CD4-positive, alpha-beta memory T cell (primary cell): Measurements from ENCODE around the gene CHAC1. TPM values are rescaled to one million over a fixed set of nuclear protein-coding genes. Genes with fewer than 3 reads are reported as not detected.
A peak's percentile ranks its signal among the peaks of the same experiment; 100 is the strongest.

ENCODE experiments used
- CTCF ChIA-PET: fragments of 350-600 bp; sonication (Branson Sonifier 250); formaldehyde crosslinking; loops from one replicate; lab custom pipeline; 2021; ENCODE audit warnings: inconsistent platforms; ENCODE audit not compliant: partially characterized antibody; lab: Charles Lee
- POLR2A ChIA-PET: fragments of 350-600 bp; sonication (Branson Sonifier 250); formaldehyde crosslinking; loops from one replicate; lab custom pipeline; 2021; ENCODE audit not compliant: partially characterized antibody; lab: Charles Lee
- DNase-seq, 5 donors: peaks; one replicate each; pipeline versions ENCODE4 v3.0.0 to v3.0.0-alpha.2; 2020 to 2022; ENCODE audit warnings: mixed read lengths in 1 of 5
- H3K27ac ChIP-seq: one replicate; pipeline ENCODE4 v1.7.0; 2013; ENCODE audit warnings: low read depth, low read length
- H3K27me3 ChIP-seq: 2 replicates; pipeline ENCODE4 v1.7.0; 2013; ENCODE audit warnings: mild to moderate bottlenecking, low read length, moderate library complexity; ENCODE audit not compliant: insufficient read depth
- H3K36me3 ChIP-seq: 2 replicates; pipeline ENCODE4 v1.7.0; 2013; ENCODE audit warnings: mild to moderate bottlenecking, low read length, moderate library complexity; ENCODE audit not compliant: insufficient read depth
- H3K4me1 ChIP-seq: 2 replicates; pipeline ENCODE4 v1.7.0; 2013; ENCODE audit warnings: mild to moderate bottlenecking, low read length, moderate library complexity; ENCODE audit not compliant: insufficient read depth
- H3K4me3 ChIP-seq, 2 donors: one replicate each; pipeline ENCODE4 v1.7.0; 2013; ENCODE audit warnings: low read length in 2 of 2, mild to moderate bottlenecking in 1 of 2
- H3K9me3 ChIP-seq, 2 donors: one replicate each; pipeline ENCODE4 v1.7.0; 2013; ENCODE audit warnings: low read length in 2 of 2, control low read depth in 1 of 2; ENCODE audit not compliant: control insufficient read depth in 1 of 2
- H3K27ac Mint-ChIP-seq, 7 donors: one replicate each; pipeline ENCODE4 v1.8.0; 2020 to 2021; ENCODE audit warnings: mixed read lengths in 7 of 7, mild to moderate bottlenecking in 6 of 7, inconsistent platforms in 3 of 7, moderate library complexity in 3 of 7
- H3K27me3 Mint-ChIP-seq, 2 donors: one replicate each; pipeline ENCODE4 v1.8.0; 2020 to 2021; ENCODE audit warnings: mixed read lengths in 2 of 2
- H3K36me3 Mint-ChIP-seq, 2 donors: one replicate each; pipeline ENCODE4 v1.8.0; 2020 to 2021; ENCODE audit warnings: mixed read lengths in 2 of 2, inconsistent platforms in 1 of 2, mild to moderate bottlenecking in 1 of 2
- H3K4me1 Mint-ChIP-seq, 4 donors: one replicate each; pipeline ENCODE4 v1.8.0; 2020 to 2021; ENCODE audit warnings: mixed read lengths in 4 of 4, mild to moderate bottlenecking in 1 of 4
- H3K4me3 Mint-ChIP-seq, 8 donors: one replicate each; pipeline ENCODE4 v1.8.0; 2020 to 2021; ENCODE audit warnings: mixed read lengths in 8 of 8, mild to moderate bottlenecking in 7 of 8, moderate library complexity in 6 of 8, inconsistent platforms in 3 of 8
- H3K9me3 Mint-ChIP-seq, 8 donors: one replicate each; pipeline ENCODE4 v1.8.0; 2020 to 2021; ENCODE audit warnings: mixed read lengths in 8 of 8, mild to moderate bottlenecking in 5 of 8, inconsistent platforms in 3 of 8, moderate library complexity in 1 of 8
- intact Hi-C: fragments of 100-400 bp; cut with micrococcal nuclease; formaldehyde crosslinking; loops from one replicate; pipeline ENCODE4 v1.15.1; 2023
- polyA plus RNA-seq, 2 donors: library from polyadenylated mRNA; unstranded; fragments of 300-500 nt; fragmentation: Illumina TruSeq; gene quantifications; one replicate each; pipeline ENCODE4 v1.2.3, GENCODE V29; 2021
- total RNA-seq, 2 experiments: library from RNA; stranded (reverse); gene quantifications; one replicate each; pipeline ENCODE4 v1.2.3, GENCODE V29; 2021

The CHAC1 gene
- total and polyA plus RNA-seq, 4 experiments from 2014 or later = 0.24 to 1.2 (median 0.80) TPM

DNA sequence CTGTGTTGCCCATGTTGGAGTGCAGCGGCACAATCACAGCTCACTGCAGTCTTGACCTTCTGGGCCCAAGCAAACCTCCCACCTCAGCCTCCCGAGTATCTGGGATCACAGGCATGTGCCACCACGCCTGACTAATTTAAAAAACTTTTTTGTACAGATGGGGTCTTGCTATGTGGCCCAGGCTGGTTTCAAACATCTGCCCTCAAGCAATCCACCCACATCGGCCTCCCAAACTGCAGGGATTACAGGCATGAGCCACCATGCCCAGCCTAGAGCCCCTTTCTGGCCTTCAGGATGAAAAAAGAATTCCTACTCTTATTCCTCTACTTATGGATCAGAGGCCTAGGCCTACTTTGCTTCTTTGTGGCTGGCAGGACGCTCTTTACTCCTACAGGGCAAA, 39.6 kb downstream of the CHAC1 start:
- H3K36me3 ChIP-seq = peaks cover 24% of the 10 kb centered on the region
- Mint-ChIP-seq H3K36me3 (peaks cover 48 to 61% of the 10 kb centered on the region in 2 donors), H3K27ac (peak overlapping the region in 1 of 7 donors; percentile 78), H3K27me3 (no peaks in the 10 kb centered on the region), H3K4me3 (no peak overlapping the region), H3K4me1 (no peaks in the 10 kb centered on the region), H3K9me3 (peaks cover 0 to 4% (median 0%) of the 10 kb centered on the region in 8 donors)
- CTCF ChIA-PET = interaction anchor here (1.4 kb wide), 1 partner anchor 51 kb away, joined by 4 read pairs; no protein-coding TSS in a partner anchor
- H3K4me3 ChIP-seq = no peak overlapping the region
- DNase-seq = no peak
- intact Hi-C loops = no loop called here
- H3K9me3 ChIP-seq = no peaks in the 10 kb centered on the region
- no peaks in the 10 kb centered on the region for H3K27me3 ChIP-seq
- no peak overlapping the region for H3K27ac ChIP-seq
- no peaks in the 10 kb centered on the region for H3K4me1 ChIP-seq
- POLR2A ChIA-PET = no interaction called here

DNA sequence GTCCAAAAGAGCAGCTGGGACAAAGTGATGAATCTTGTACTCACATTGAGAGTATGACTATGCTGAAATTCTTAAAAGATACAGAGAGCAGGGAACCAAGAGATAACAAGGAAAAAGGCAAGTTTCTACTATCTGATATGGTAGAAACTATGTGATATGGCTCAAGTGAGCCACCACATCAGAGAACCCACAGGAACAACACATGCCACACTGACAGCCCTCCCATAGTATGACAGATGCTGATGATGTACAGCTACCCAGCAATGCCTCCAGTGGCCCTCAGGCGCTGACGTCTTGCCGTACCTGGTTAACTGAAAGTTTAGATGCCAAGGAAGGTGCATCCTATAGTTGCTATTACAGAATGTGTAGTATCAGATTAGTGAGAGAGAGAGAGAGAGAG, 42.4 kb downstream of the CHAC1 start:
- Histone ChIP-seq H3K27me3 (no peaks in the 10 kb centered on the region), H3K9me3 (no peaks in the 10 kb centered on the region), H3K36me3 (peaks cover 27% of the 10 kb centered on the region), H3K27ac (no peak overlapping the region), H3K4me3 (no peak overlapping the region), H3K4me1 (no peaks in the 10 kb centered on the region)
- intact Hi-C loops = no loop called here
- Mint-ChIP-seq H3K9me3 (peaks cover 0 to 4% (median 0%) of the 10 kb centered on the region in 8 donors), H3K36me3 (peaks cover 36 to 50% of the 10 kb centered on the region in 2 donors), H3K27ac (peak overlapping the region in 4 of 7 donors; percentile 1 to 90 (median 54)), H3K4me1 (no peaks in the 10 kb centered on the region), H3K27me3 (no peaks in the 10 kb centered on the region), H3K4me3 (no peak overlapping the region)
- POLR2A ChIA-PET = no interaction called here
- DNase-seq = no peak
- CTCF ChIA-PET = no interaction called here

DNA sequence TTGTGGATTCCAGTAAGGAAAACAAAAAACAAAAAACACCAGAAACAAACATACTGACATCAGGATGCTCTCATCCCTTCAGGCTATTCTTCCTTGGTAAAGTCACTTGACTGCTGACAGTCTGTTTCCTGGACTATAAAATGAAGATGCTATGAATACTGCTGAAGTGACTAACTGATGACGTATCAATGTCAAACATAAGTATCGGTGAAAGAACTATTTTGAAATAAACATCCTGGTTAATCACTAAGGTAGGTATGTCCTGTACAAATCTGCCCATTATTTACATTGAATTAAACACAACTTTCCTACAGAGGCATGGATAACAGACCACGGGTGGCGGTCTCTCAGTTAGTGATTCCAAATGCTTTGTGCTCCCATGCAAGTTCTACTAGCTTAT, 45.9 kb downstream of the CHAC1 start:
- Histone ChIP-seq H3K9me3 (no peaks in the 10 kb centered on the region), H3K27ac (no peak overlapping the region), H3K4me1 (no peaks in the 10 kb centered on the region), H3K36me3 (peaks cover 34% of the 10 kb centered on the region), H3K4me3 (no peak overlapping the region), H3K27me3 (no peaks in the 10 kb centered on the region)
- no peak overlapping the region for H3K4me3 Mint-ChIP-seq
- DNase-seq = no peak
- H3K4me1 Mint-ChIP-seq = no peaks in the 10 kb centered on the region
- intact Hi-C loops = no loop called here
- peaks cover 31 to 49% of the 10 kb centered on the region in 2 donors for H3K36me3 Mint-ChIP-seq
- no peak overlapping the region for H3K27ac Mint-ChIP-seq
- POLR2A ChIA-PET = no interaction called here
- H3K27me3 Mint-ChIP-seq = no peaks in the 10 kb centered on the region
- peaks cover 0 to under 1% (median 0%) of the 10 kb centered on the region in 8 donors for H3K9me3 Mint-ChIP-seq
- CTCF ChIA-PET = interaction anchor here (1.4 kb wide), 1 partner anchor 93 kb away, joined by 3 read pairs; no protein-coding TSS in a partner anchor

- DNase-seq = no peak
- Mint-ChIP-seq H3K36me3 (peaks cover 36 to 58% of the 10 kb centered on the region in 2 donors), H3K27me3 (no peaks in the 10 kb centered on the region), H3K27ac (peak overlapping the region in 1 of 7 donors; percentile 72), H3K4me1 (peaks cover 0 to 2% (median 0%) of the 10 kb centered on the region in 4 donors), H3K9me3 (no peaks in the 10 kb centered on the region), H3K4me3 (no peak overlapping the region)
- Histone ChIP-seq H3K4me3 (no peak overlapping the region), H3K36me3 (peaks cover 26% of the 10 kb centered on the region), H3K27me3 (no peaks in the 10 kb centered on the region), H3K27ac (no peak overlapping the region), H3K4me1 (no peaks in the 10 kb centered on the region), H3K9me3 (no peaks in the 10 kb centered on the region)
- ChIA-PET POLR2A (no interaction called here), CTCF (no interaction called here)
- intact Hi-C loops = no loop called here
Measured at GRCh38 chr15:41001524-41002214, 48.4 kb downstream of the CHAC1 start.

- no peaks in the 10 kb centered on the region for H3K27me3 Mint-ChIP-seq
- Histone ChIP-seq H3K9me3 (no peaks in the 10 kb centered on the region), H3K36me3 (peaks cover 17% of the 10 kb centered on the region), H3K27me3 (no peaks in the 10 kb centered on the region), H3K4me3 (no peak overlapping the region), H3K4me1 (no peaks in the 10 kb centered on the region), H3K27ac (no peak overlapping the region)
- POLR2A ChIA-PET = no interaction called here
- DNase-seq = no peak
- peaks cover 33 to 56% of the 10 kb centered on the region in 2 donors for H3K36me3 Mint-ChIP-seq
- H3K4me1 Mint-ChIP-seq = peaks cover 0 to 7% (median 1%) of the 10 kb centered on the region in 4 donors
- H3K4me3 Mint-ChIP-seq = no peak overlapping the region
- intact Hi-C loops = no loop called here
- no peaks in the 10 kb centered on the region for H3K9me3 Mint-ChIP-seq
- CTCF ChIA-PET = no interaction called here
- peak overlapping the region in 1 of 7 donors; percentile 12 for H3K27ac Mint-ChIP-seq
Measured at GRCh38 chr15:41004490-41004889, 51.2 kb downstream of the CHAC1 start.

Other genes with a start within 250 kb of the CHAC1 start
- gene RMDN3, start 198.2 kb upstream of the CHAC1 start, total RNA-seq = 10 to 100 TPM; 24.5 to 26.7 TPM
- 10 to 100 TPM; 28.9 to 35.9 TPM for gene RMDN3, start 198.2 kb upstream of the CHAC1 start, polyA plus RNA-seq
- 10 to 100 TPM; 21.2 to 24.1 TPM for gene GCHFR, start 189.4 kb upstream of the CHAC1 start, total RNA-seq
- 100 to 1,000 TPM in 1 of 2 donors, 10 to 100 TPM in 1; 74.8 to 115 TPM for gene GCHFR, start 189.4 kb upstream of the CHAC1 start, polyA plus RNA-seq
- 1 to 10 TPM; 3.5 TPM for gene C15orf62, start 183.5 kb upstream of the CHAC1 start, total RNA-seq
- under 1 TPM; 0.24 to 0.29 TPM for gene C15orf62, start 183.5 kb upstream of the CHAC1 start, polyA plus RNA-seq
- gene ZFYVE19, start 146.4 kb upstream of the CHAC1 start, total RNA-seq = 10 to 100 TPM; 34.1 to 35.0 TPM
- gene ZFYVE19, start 146.4 kb upstream of the CHAC1 start, polyA plus RNA-seq = 10 to 100 TPM; 10.4 to 20.4 TPM
- 10 to 100 TPM; 40.5 to 43.9 TPM for gene DNAJC17, start 146.0 kb upstream of the CHAC1 start, total RNA-seq
- gene DNAJC17, start 146.0 kb upstream of the CHAC1 start, polyA plus RNA-seq = 10 to 100 TPM; 24.3 to 31.5 TPM
- gene PPP1R14D, start 124.8 kb upstream of the CHAC1 start, total RNA-seq = not detected
- not detected for gene PPP1R14D, start 124.8 kb upstream of the CHAC1 start, polyA plus RNA-seq
- 1 to 10 TPM; 3.8 to 4.0 TPM for gene SPINT1, start 109.4 kb upstream of the CHAC1 start, total RNA-seq
- 1 to 10 TPM; 4.0 to 5.3 TPM for gene SPINT1, start 109.4 kb upstream of the CHAC1 start, polyA plus RNA-seq
- gene RHOV, start 79.2 kb upstream of the CHAC1 start, total RNA-seq = not detected
- gene RHOV, start 79.2 kb upstream of the CHAC1 start, polyA plus RNA-seq = not detected
- gene VPS18, start 59.0 kb upstream of the CHAC1 start, total RNA-seq = 10 to 100 TPM; 18.4 to 20.3 TPM
- 10 to 100 TPM; 14.6 to 21.6 TPM for gene VPS18, start 59.0 kb upstream of the CHAC1 start, polyA plus RNA-seq
- gene DLL4, start 24.1 kb upstream of the CHAC1 start, total RNA-seq = not detected
- gene DLL4, start 24.1 kb upstream of the CHAC1 start, polyA plus RNA-seq = not detected
- gene INO80, start 162.8 kb downstream of the CHAC1 start, total RNA-seq = 10 to 100 TPM; 29.7 to 34.4 TPM
- 1 to 10 TPM; 1.5 to 6.7 TPM for gene INO80, start 162.8 kb downstream of the CHAC1 start, polyA plus RNA-seq